ENCODE measurements around the gene DTL.

The DTL gene

GRCh38 chr1:212078826-212079225 lies 43.3 kb downstream of the DTL start:
- H2AFZ ChIP-seq (ENCODE audit: low read depth, low read length): no peak overlapping the region
- H3K4me3 ChIP-seq (ENCODE audit: low read length): no peak overlapping the region
- no peaks in the 10 kb centered on the region for H3K27me3 ChIP-seq (ENCODE audit: insufficient read depth, low read length)
- H3K4me1 ChIP-seq (ENCODE audit: insufficient read depth, low read length): no peaks in the 10 kb centered on the region
- peaks cover 77% of the 10 kb centered on the region for H3K36me3 ChIP-seq (ENCODE audit: insufficient read depth, low read length)
- no peaks in the 10 kb centered on the region for H3K9me3 ChIP-seq (ENCODE audit: low read length)

- Histone ChIP-seq H3K9me3 (ENCODE audit: low read length) (no peaks in the 10 kb centered on the region), H3K4me1 (ENCODE audit: insufficient read depth, low read length) (no peaks in the 10 kb centered on the region), H2AFZ (ENCODE audit: low read depth, low read length) (no peak overlapping the region), H3K36me3 (ENCODE audit: insufficient read depth, low read length) (peaks cover 74% of the 10 kb centered on the region), H3K27me3 (ENCODE audit: insufficient read depth, low read length) (no peaks in the 10 kb centered on the region), H3K4me3 (ENCODE audit: low read length) (no peak overlapping the region)
Measured at GRCh38 chr1:212082765-212083406, 47.3 kb downstream of the DTL start.

- no peak overlapping the region for H2AFZ ChIP-seq (ENCODE audit: low read depth, low read length)
- peaks cover 5% of the 10 kb centered on the region for H3K9me3 ChIP-seq (ENCODE audit: low read length)
- no peaks in the 10 kb centered on the region for H3K27me3 ChIP-seq (ENCODE audit: insufficient read depth, low read length)
- no peaks in the 10 kb centered on the region for H3K4me1 ChIP-seq (ENCODE audit: insufficient read depth, low read length)
- no peak overlapping the region for H3K4me3 ChIP-seq (ENCODE audit: low read length)
- peaks cover 61% of the 10 kb centered on the region for H3K36me3 ChIP-seq (ENCODE audit: insufficient read depth, low read length)
Measured at GRCh38 chr1:212089560-212090163, 54.1 kb downstream of the DTL start.

GRCh38 chr1:212091438-212092121 lies 56.0 kb downstream of the DTL start:
- Histone ChIP-seq H3K4me3 (ENCODE audit: low read length) (no peak overlapping the region), H3K27me3 (ENCODE audit: insufficient read depth, low read length) (no peaks in the 10 kb centered on the region), H3K36me3 (ENCODE audit: insufficient read depth, low read length) (peaks cover 47% of the 10 kb centered on the region), H3K4me1 (ENCODE audit: insufficient read depth, low read length) (no peaks in the 10 kb centered on the region), H3K9me3 (ENCODE audit: low read length) (peaks cover 5% of the 10 kb centered on the region), H2AFZ (ENCODE audit: low read depth, low read length) (no peak overlapping the region)

GRCh38 chr1:212097360-212097759 lies 61.8 kb downstream of the DTL start:
- Histone ChIP-seq H3K4me1 (ENCODE audit: insufficient read depth, low read length) (no peaks in the 10 kb centered on the region), H3K4me3 (ENCODE audit: low read length) (no peak overlapping the region), H2AFZ (ENCODE audit: low read depth, low read length) (no peak overlapping the region), H3K9me3 (ENCODE audit: low read length) (peaks cover 3% of the 10 kb centered on the region), H3K36me3 (ENCODE audit: insufficient read depth, low read length) (peaks cover 48% of the 10 kb centered on the region), H3K27me3 (ENCODE audit: insufficient read depth, low read length) (no peaks in the 10 kb centered on the region)

- Histone ChIP-seq H3K4me3 (ENCODE audit: low read length) (no peak overlapping the region), H2AFZ (ENCODE audit: low read depth, low read length) (no peak overlapping the region), H3K9me3 (ENCODE audit: low read length) (peaks cover 3% of the 10 kb centered on the region), H3K4me1 (ENCODE audit: insufficient read depth, low read length) (no peaks in the 10 kb centered on the region), H3K36me3 (ENCODE audit: insufficient read depth, low read length) (peaks cover 49% of the 10 kb centered on the region), H3K27me3 (ENCODE audit: insufficient read depth, low read length) (no peaks in the 10 kb centered on the region)
Measured at GRCh38 chr1:212098310-212098709, 62.8 kb downstream of the DTL start.

GRCh38 chr1:212098771-212099170 lies 63.2 kb downstream of the DTL start:
- Histone ChIP-seq H3K27me3 (ENCODE audit: insufficient read depth, low read length) (no peaks in the 10 kb centered on the region), H3K36me3 (ENCODE audit: insufficient read depth, low read length) (peaks cover 49% of the 10 kb centered on the region), H3K4me1 (ENCODE audit: insufficient read depth, low read length) (no peaks in the 10 kb centered on the region), H3K9me3 (ENCODE audit: low read length) (no peaks in the 10 kb centered on the region), H3K4me3 (ENCODE audit: low read length) (no peak overlapping the region), H2AFZ (ENCODE audit: low read depth, low read length) (no peak overlapping the region)

GRCh38 chr1:212101251-212101650 lies 65.7 kb downstream of the DTL start:
- no peaks in the 10 kb centered on the region for H3K4me1 ChIP-seq (ENCODE audit: insufficient read depth, low read length)
- no peak overlapping the region for H3K4me3 ChIP-seq (ENCODE audit: low read length)
- H3K27me3 ChIP-seq (ENCODE audit: insufficient read depth, low read length): no peaks in the 10 kb centered on the region
- no peaks in the 10 kb centered on the region for H3K9me3 ChIP-seq (ENCODE audit: low read length)
- peaks cover 59% of the 10 kb centered on the region for H3K36me3 ChIP-seq (ENCODE audit: insufficient read depth, low read length)
- H2AFZ ChIP-seq (ENCODE audit: low read depth, low read length): no peak overlapping the region

GRCh38 chr1:212101735-212102134 lies 66.2 kb downstream of the DTL start:
- no peak overlapping the region for H2AFZ ChIP-seq (ENCODE audit: low read depth, low read length)
- H3K4me1 ChIP-seq (ENCODE audit: insufficient read depth, low read length): no peaks in the 10 kb centered on the region
- H3K36me3 ChIP-seq (ENCODE audit: insufficient read depth, low read length): peaks cover 62% of the 10 kb centered on the region

GRCh38 chr1:212104586-212105325 lies 69.2 kb downstream of the DTL start:
- Histone ChIP-seq H2AFZ (ENCODE audit: low read depth, low read length) (no peak overlapping the region), H3K27me3 (ENCODE audit: insufficient read depth, low read length) (no peaks in the 10 kb centered on the region), H3K4me3 (ENCODE audit: low read length) (no peak overlapping the region), H3K4me1 (ENCODE audit: insufficient read depth, low read length) (no peaks in the 10 kb centered on the region), H3K9me3 (ENCODE audit: low read length) (no peaks in the 10 kb centered on the region), H3K36me3 (ENCODE audit: insufficient read depth, low read length) (peaks cover 60% of the 10 kb centered on the region)

More at GRCh38 chr1:212101735-212102134, 66.2 kb downstream of the DTL start:
- H3K27me3 ChIP-seq (ENCODE audit: insufficient read depth, low read length): no peaks in the 10 kb centered on the region
- no peaks in the 10 kb centered on the region for H3K9me3 ChIP-seq (ENCODE audit: low read length)
- H3K4me3 ChIP-seq (ENCODE audit: low read length): no peak overlapping the region

- Histone ChIP-seq H3K27me3 (ENCODE audit: insufficient read depth, low read length) (no peaks in the 10 kb centered on the region), H3K9me3 (ENCODE audit: low read length) (no peaks in the 10 kb centered on the region), H2AFZ (ENCODE audit: low read depth, low read length) (no peak overlapping the region), H3K4me1 (ENCODE audit: insufficient read depth, low read length) (no peaks in the 10 kb centered on the region), H3K36me3 (ENCODE audit: insufficient read depth, low read length) (peaks cover 48% of the 10 kb centered on the region), H3K4me3 (ENCODE audit: low read length) (no peak overlapping the region)
Measured at GRCh38 chr1:212106286-212106792, 70.8 kb downstream of the DTL start.

- Histone ChIP-seq H3K36me3 (ENCODE audit: insufficient read depth, low read length) (peaks cover 39% of the 10 kb centered on the region), H2AFZ (ENCODE audit: low read depth, low read length) (no peak overlapping the region), H3K27me3 (ENCODE audit: insufficient read depth, low read length) (no peaks in the 10 kb centered on the region), H3K4me1 (ENCODE audit: insufficient read depth, low read length) (no peaks in the 10 kb centered on the region), H3K9me3 (ENCODE audit: low read length) (no peaks in the 10 kb centered on the region), H3K4me3 (ENCODE audit: low read length) (no peak overlapping the region)
Measured at GRCh38 chr1:212107481-212107880, 71.9 kb downstream of the DTL start.

GRCh38 chr1:212108187-212108586 lies 72.6 kb downstream of the DTL start:
- Histone ChIP-seq H2AFZ (ENCODE audit: low read depth, low read length) (no peak overlapping the region), H3K36me3 (ENCODE audit: insufficient read depth, low read length) (peaks cover 32% of the 10 kb centered on the region), H3K4me1 (ENCODE audit: insufficient read depth, low read length) (no peaks in the 10 kb centered on the region), H3K9me3 (ENCODE audit: low read length) (no peaks in the 10 kb centered on the region), H3K27me3 (ENCODE audit: insufficient read depth, low read length) (no peaks in the 10 kb centered on the region), H3K4me3 (ENCODE audit: low read length) (no peak overlapping the region)

Data from neuron (in vitro differentiated cells).